ENCODE measurements around the gene SPTBN4.
"Not testable (repeated sequence)": the region's sequence is repeated elsewhere in the genome, so short reads cannot be mapped to it uniquely, and the experiment has no call there.

Gene SPTBN4

DNA sequence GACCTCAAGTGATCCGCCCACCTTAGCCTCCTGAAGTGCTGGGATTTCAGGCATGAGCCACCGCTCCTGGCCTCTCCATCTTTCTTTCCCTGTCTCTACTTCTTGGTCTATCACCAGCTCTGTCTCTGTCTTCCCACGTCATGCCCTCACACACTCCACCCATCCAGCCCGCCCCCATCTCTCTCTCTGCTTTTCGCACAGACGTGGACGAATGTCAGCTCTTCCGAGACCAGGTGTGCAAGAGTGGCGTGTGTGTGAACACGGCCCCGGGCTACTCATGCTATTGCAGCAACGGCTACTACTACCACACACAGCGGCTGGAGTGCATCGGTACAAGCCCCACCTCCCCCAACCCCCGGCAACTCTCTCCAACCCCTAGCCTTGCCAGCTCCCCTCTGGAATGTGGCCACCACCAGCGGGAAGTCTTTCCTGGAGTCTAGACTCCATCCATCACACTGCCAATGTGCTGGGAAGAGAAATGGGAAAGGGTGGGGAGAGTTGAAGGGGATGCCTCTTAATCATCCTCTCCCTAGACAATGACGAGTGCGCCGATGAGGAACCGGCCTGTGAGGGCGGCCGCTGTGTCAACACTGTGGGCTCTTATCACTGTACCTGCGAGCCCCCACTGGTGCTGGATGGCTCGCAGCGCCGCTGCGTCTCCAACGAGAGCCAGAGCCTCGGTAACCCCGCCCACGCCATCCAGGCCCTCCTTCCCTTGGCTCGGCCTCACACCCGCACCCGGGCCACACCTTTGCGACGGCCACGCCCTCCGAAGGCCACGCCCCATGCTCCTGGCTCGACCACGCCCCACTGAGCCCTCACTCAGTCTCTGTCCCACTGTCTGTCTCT, 156.8 kb downstream of the SPTBN4 start:
- no peak for DNase-seq

DNA sequence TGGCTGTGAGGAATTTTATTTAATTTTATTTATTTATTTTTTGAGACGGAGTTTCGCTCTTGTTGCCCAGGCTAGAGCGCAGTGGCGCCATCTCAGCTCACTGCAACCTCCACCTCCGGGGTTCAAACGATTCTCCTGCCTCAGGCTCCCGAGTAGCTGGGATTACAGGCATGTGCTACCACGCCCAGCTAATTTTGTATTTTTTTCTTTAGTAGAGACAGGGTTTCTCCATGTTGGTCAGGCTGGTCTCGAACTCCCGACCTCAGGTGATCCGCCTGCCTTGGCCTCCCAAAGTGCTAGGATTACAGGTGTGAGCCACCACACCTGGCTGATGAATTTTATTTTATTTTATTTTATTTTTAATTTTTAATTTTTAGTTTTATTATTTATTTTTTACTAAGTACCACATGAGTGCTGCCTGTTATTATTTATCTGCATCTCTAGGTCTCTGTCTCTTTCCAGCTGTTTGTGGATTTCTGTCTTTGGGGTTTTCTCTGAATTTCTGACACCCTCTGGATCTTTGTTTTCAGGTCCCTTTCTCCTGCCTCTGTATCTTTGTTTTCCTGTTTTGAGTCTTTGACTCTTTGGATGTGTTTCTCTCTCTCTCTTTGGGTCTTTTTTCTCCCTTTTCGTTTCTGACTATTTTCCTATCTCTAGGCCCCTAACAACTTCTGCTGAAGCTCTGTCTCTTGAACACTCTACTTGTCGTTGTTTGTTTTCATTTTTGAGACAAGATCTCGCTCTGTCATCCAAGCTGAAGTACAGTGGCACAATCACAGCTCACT, 157.8 kb downstream of the SPTBN4 start:
- not testable (repeated sequence) for DNase-seq

DNA sequence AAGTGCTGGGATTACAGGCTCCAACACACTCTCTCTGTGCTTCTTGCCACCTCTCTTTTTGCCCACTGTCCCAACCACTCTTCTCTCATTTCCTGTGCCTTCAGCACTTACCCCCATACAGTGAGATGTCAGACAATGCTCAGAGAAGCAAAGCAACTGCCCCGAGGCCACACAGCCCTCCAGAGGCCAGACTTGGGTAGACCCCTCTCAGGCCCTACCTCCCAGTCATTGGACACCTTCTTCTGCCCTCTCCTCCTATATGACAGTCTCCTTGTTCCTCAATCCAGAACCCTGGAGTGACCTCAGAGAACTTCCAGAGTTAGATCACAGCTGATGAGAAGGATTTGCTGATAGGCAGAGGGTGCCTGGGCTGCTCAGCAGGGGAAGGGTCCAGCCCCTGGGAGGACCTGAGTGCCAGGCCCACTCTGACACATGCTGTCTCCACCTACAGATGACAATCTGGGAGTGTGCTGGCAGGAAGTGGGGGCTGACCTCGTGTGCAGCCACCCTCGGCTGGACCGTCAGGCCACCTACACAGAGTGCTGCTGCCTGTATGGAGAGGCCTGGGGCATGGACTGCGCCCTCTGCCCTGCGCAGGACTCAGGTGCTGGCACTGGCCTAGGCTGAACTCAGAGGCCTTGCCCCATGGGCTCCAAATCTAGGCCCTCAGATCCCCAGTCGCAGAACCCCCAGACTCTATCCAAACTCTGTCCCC, 158.8 kb downstream of the SPTBN4 start:
- DNase-seq = no peak
